ENCODE measurements around the gene CYTH2.

Gene CYTH2

GRCh38 chr19:48461982-48462655 is 7.0 kb upstream of the CYTH2 start:
- Mint-ChIP-seq H3K4me3 (no peak overlapping the region), H3K4me1 (ENCODE audit: low read depth) (no peaks in the 10 kb centered on the region), H3K27me3 (no peaks in the 10 kb centered on the region), H3K36me3 (no peaks in the 10 kb centered on the region), H3K9me3 (ENCODE audit: low read depth) (no peaks in the 10 kb centered on the region), H3K27ac (no peak overlapping the region)

- no peaks in the 10 kb centered on the region for H3K36me3 Mint-ChIP-seq
- H3K9me3 Mint-ChIP-seq (ENCODE audit: low read depth) = no peaks in the 10 kb centered on the region
- peaks cover 10% of the 10 kb centered on the region for H3K4me1 Mint-ChIP-seq (ENCODE audit: low read depth)
- H3K27me3 Mint-ChIP-seq = no peaks in the 10 kb centered on the region
- no peak overlapping the region for H3K27ac Mint-ChIP-seq
- no peak overlapping the region for H3K4me3 Mint-ChIP-seq
These were observed 4.0 kb upstream of the CYTH2 start for GRCh38 chr19:48465215-48465614.

GRCh38 chr19:48466561-48467325 is 2.4 kb upstream of the CYTH2 start:
- Mint-ChIP-seq H3K4me1 (ENCODE audit: low read depth) (peaks cover 13% of the 10 kb centered on the region), H3K4me3 (no peak overlapping the region), H3K27me3 (no peaks in the 10 kb centered on the region), H3K36me3 (no peaks in the 10 kb centered on the region), H3K27ac (no peak overlapping the region), H3K9me3 (ENCODE audit: low read depth) (no peaks in the 10 kb centered on the region)

GRCh38 chr19:48468772-48469288 is 339 bp upstream of the CYTH2 start:
- H3K27ac Mint-ChIP-seq = peak overlapping the region; percentile 84
- H3K4me1 Mint-ChIP-seq (ENCODE audit: low read depth) = peaks cover 13% of the 10 kb centered on the region
- no peaks in the 10 kb centered on the region for H3K9me3 Mint-ChIP-seq (ENCODE audit: low read depth)
- no peaks in the 10 kb centered on the region for H3K36me3 Mint-ChIP-seq
- H3K27me3 Mint-ChIP-seq = no peaks in the 10 kb centered on the region
- peak overlapping the region; percentile 96 for H3K4me3 Mint-ChIP-seq

- Mint-ChIP-seq H3K27ac (no peak overlapping the region), H3K36me3 (no peaks in the 10 kb centered on the region), H3K9me3 (ENCODE audit: low read depth) (no peaks in the 10 kb centered on the region), H3K4me3 (peak overlapping the region; percentile 96), H3K27me3 (no peaks in the 10 kb centered on the region), H3K4me1 (ENCODE audit: low read depth) (peaks cover 13% of the 10 kb centered on the region)
These were observed 938 bp downstream of the CYTH2 start for GRCh38 chr19:48469934-48470680.

GRCh38 chr19:48470856-48471255 is 1.7 kb downstream of the CYTH2 start:
- Mint-ChIP-seq H3K27me3 (no peaks in the 10 kb centered on the region), H3K9me3 (ENCODE audit: low read depth) (no peaks in the 10 kb centered on the region), H3K4me3 (peak overlapping the region; percentile 96), H3K4me1 (ENCODE audit: low read depth) (peaks cover 13% of the 10 kb centered on the region), H3K36me3 (no peaks in the 10 kb centered on the region), H3K27ac (no peak overlapping the region)

- no peaks in the 10 kb centered on the region for H3K36me3 Mint-ChIP-seq
- H3K4me1 Mint-ChIP-seq (ENCODE audit: low read depth) = peaks cover 13% of the 10 kb centered on the region
- no peak overlapping the region for H3K27ac Mint-ChIP-seq
These were observed 2.7 kb downstream of the CYTH2 start for GRCh38 chr19:48471836-48472235.

GRCh38 chr19:48473161-48473966 is 4.2 kb downstream of the CYTH2 start:
- Mint-ChIP-seq H3K27me3 (no peaks in the 10 kb centered on the region), H3K27ac (no peak overlapping the region), H3K4me1 (ENCODE audit: low read depth) (peaks cover 9% of the 10 kb centered on the region), H3K9me3 (ENCODE audit: low read depth) (no peaks in the 10 kb centered on the region), H3K4me3 (no peak overlapping the region), H3K36me3 (no peaks in the 10 kb centered on the region)

More at GRCh38 chr19:48471836-48472235, 2.7 kb downstream of the CYTH2 start:
- no peak overlapping the region for H3K4me3 Mint-ChIP-seq
- H3K27me3 Mint-ChIP-seq = no peaks in the 10 kb centered on the region
- H3K9me3 Mint-ChIP-seq (ENCODE audit: low read depth) = no peaks in the 10 kb centered on the region

GRCh38 chr19:48474084-48474592 is 5.0 kb downstream of the CYTH2 start:
- Mint-ChIP-seq H3K27ac (no peak overlapping the region), H3K4me3 (no peak overlapping the region), H3K4me1 (ENCODE audit: low read depth) (peaks cover 3% of the 10 kb centered on the region), H3K9me3 (ENCODE audit: low read depth) (no peaks in the 10 kb centered on the region), H3K36me3 (no peaks in the 10 kb centered on the region), H3K27me3 (no peaks in the 10 kb centered on the region)

- Mint-ChIP-seq H3K27ac (peak overlapping the region; percentile 43), H3K36me3 (no peaks in the 10 kb centered on the region), H3K9me3 (ENCODE audit: low read depth) (no peaks in the 10 kb centered on the region), H3K27me3 (no peaks in the 10 kb centered on the region), H3K4me1 (ENCODE audit: low read depth) (peaks cover 10% of the 10 kb centered on the region), H3K4me3 (no peak overlapping the region)
These were observed 6.3 kb downstream of the CYTH2 start for GRCh38 chr19:48475369-48476068.

- no peaks in the 10 kb centered on the region for H3K9me3 Mint-ChIP-seq (ENCODE audit: low read depth)
- H3K27me3 Mint-ChIP-seq = no peaks in the 10 kb centered on the region
- no peaks in the 10 kb centered on the region for H3K36me3 Mint-ChIP-seq
- H3K27ac Mint-ChIP-seq = no peak overlapping the region
- H3K4me3 Mint-ChIP-seq = no peak overlapping the region
- peaks cover 13% of the 10 kb centered on the region for H3K4me1 Mint-ChIP-seq (ENCODE audit: low read depth)
These were observed 7.0 kb downstream of the CYTH2 start for GRCh38 chr19:48476176-48476575.

GRCh38 chr19:48477067-48477685 is 8.0 kb downstream of the CYTH2 start:
- Mint-ChIP-seq H3K9me3 (ENCODE audit: low read depth) (no peaks in the 10 kb centered on the region), H3K27me3 (no peaks in the 10 kb centered on the region), H3K36me3 (no peaks in the 10 kb centered on the region), H3K4me3 (no peak overlapping the region), H3K4me1 (ENCODE audit: low read depth) (peaks cover 20% of the 10 kb centered on the region), H3K27ac (peak overlapping the region; percentile 28)

- Mint-ChIP-seq H3K27me3 (no peaks in the 10 kb centered on the region), H3K27ac (no peak overlapping the region), H3K4me3 (no peak overlapping the region), H3K36me3 (no peaks in the 10 kb centered on the region), H3K9me3 (ENCODE audit: low read depth) (no peaks in the 10 kb centered on the region), H3K4me1 (ENCODE audit: low read depth) (peaks cover 21% of the 10 kb centered on the region)
These were observed 8.6 kb downstream of the CYTH2 start for GRCh38 chr19:48477698-48478338.
